Astrocyte (in vitro differentiated cells and primary cell): ENCODE data around the gene CCDC178.

Source experiments
- CTCF ChIP-seq: IDR thresholded peaks from 2 replicates; pipeline ENCODE4 v1.5.1; 2011; ENCODE audit warnings: low read depth, mild to moderate bottlenecking, inconsistent platforms, low read length, moderate library complexity; ENCODE audit not compliant: insufficient read depth
- EZH2 ChIP-seq: IDR thresholded peaks from 2 replicates; pipeline ENCODE4 v1.6.1; 2012; ENCODE audit warnings: mild to moderate bottlenecking, low read length, inconsistent platforms; ENCODE audit not compliant: insufficient read depth

DNA sequence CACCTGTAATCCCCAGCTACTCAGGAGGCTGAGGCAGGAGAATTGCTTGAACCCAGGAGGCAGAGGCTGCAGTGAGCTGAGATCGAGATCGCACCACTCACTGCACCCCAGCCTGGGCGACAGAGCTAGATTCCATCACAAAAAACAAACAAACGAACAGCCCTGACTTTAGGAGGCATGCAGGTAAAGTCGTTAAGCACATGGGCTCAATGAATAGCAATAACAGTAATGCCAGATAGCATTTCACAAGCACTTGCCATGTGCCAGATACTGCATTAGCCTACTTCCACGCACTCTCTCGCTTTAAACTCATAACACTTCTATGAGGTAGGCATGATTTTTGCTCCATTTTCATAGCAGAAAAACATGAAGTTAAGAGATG, 532.1 kb downstream of the CCDC178 start:
- TF ChIP-seq CTCF (no peak), EZH2 (no peak)
